ENCODE results near the gene MAP7. TPM values are rescaled to one million over a fixed set of nuclear protein-coding genes. Genes with fewer than 3 reads are reported as not detected.

MAP7 gene
- total and polyA plus RNA-seq, 10 donors, result 0.67 to 4.9 (median 3.0) TPM

DNA sequence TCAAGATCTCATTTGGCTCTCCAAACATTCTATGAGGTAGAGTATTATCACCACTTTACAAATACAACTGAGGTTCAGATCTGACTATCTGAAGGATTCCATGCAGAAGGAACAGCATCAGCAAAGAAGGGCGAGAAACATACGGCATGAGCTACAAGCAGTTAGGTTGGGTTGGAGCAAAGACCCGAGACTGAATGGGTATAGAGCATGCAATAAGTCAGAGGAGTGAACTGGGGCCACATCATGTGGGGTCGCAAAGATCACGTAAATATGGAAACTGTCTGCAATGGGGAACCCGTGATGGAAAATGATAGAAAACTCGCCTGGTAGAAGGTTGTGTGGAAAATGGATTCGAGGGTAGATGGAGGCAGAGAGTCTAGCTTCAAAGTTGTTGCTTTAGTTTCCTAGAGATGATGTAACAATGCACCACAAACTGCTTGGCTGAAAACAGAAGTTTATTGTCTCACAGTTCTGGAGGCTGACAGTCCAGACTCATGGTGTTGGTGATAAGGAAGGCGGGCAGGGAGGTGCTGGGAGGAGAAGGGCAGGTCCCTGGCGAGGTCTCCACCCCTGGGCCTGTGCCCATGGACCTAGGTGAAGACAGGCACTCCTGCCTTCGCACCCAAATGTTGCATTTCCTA, 216.3 kb downstream of the MAP7 start:
- intact Hi-C loops (cut with DNase I; ENCODE audit: low total_unique reads), result no loop called here
- 77 to 91% (median 84%) methylated on average over 11 of the region's 11 CpGs for WGBS, 5 donors

DNA sequence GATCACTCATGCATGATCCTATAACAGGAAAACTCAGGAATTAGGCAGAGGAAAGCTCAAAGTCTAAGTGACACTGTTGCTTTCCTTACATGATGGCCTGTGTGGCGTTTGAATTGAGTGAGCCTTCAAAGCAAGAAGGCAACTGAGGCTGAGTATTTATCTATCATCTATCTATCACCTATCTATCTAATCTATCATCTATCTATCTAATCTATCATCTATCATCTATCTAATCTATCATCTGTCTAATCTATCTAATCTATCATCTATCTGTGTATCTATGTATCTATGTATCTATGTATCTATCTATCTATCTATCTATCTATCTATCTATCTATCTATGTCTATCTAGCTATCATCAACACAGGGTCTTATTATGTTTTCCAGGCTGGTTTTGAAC, 218.8 kb downstream of the MAP7 start:
- no peak for DNase-seq
- H3K27me3 ChIP-seq (replicated peaks in 1 of 7), result peaks cover 0 to 3% (median 0%) of the 10 kb centered on the region in 7 donors
- TF ChIP-seq, protein P1, sequence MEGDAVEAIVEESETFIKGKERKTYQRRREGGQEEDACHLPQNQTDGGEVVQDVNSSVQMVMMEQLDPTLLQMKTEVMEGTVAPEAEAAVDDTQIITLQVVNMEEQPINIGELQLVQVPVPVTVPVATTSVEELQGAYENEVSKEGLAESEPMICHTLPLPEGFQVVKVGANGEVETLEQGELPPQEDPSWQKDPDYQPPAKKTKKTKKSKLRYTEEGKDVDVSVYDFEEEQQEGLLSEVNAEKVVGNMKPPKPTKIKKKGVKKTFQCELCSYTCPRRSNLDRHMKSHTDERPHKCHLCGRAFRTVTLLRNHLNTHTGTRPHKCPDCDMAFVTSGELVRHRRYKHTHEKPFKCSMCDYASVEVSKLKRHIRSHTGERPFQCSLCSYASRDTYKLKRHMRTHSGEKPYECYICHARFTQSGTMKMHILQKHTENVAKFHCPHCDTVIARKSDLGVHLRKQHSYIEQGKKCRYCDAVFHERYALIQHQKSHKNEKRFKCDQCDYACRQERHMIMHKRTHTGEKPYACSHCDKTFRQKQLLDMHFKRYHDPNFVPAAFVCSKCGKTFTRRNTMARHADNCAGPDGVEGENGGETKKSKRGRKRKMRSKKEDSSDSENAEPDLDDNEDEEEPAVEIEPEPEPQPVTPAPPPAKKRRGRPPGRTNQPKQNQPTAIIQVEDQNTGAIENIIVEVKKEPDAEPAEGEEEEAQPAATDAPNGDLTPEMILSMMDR (IDR thresholded peaks at IDR 0.05 in 8 of 11, conservative IDR thresholded peaks at IDR 0.05 in 3 of 11), result no peak
- no peak for TF ChIP-seq POLR2A (IDR thresholded peaks at IDR 0.05)
- no peak for TF ChIP-seq POLR2AphosphoS5 (IDR thresholded peaks at IDR 0.05)
- H3K36me3 ChIP-seq, result no peaks in the 10 kb centered on the region
- H3K27ac ChIP-seq, result no peak overlapping the region
- 63 to 96% (median 88%) methylated on average over 1 of the region's 1 CpG for WGBS, 5 donors
- no peaks in the 10 kb centered on the region for H3K4me1 ChIP-seq
- no peaks in the 10 kb centered on the region for H3K9me3 ChIP-seq
- H3K4me3 ChIP-seq, result no peak overlapping the region
- intact Hi-C loops (cut with DNase I; ENCODE audit: low total_unique reads), result no loop called here

More for the DNA sequence above, 216.3 kb downstream of the MAP7 start:
- Histone ChIP-seq H3K27ac (no peak overlapping the region), H3K4me3 (no peak overlapping the region), H3K36me3 (no peaks in the 10 kb centered on the region), H3K9me3 (no peaks in the 10 kb centered on the region), H3K4me1 (no peaks in the 10 kb centered on the region), H3K27me3 (replicated peaks in 1 of 7) (peaks cover 0 to 3% (median 0%) of the 10 kb centered on the region in 7 donors)
- TF ChIP-seq, protein P1 (IDR thresholded peaks at IDR 0.05 in 8 of 11, conservative IDR thresholded peaks at IDR 0.05 in 3 of 11), result no peak
- no peak for TF ChIP-seq POLR2A (IDR thresholded peaks at IDR 0.05)
- no peak for TF ChIP-seq POLR2AphosphoS5 (IDR thresholded peaks at IDR 0.05)
- no peak for DNase-seq

DNA sequence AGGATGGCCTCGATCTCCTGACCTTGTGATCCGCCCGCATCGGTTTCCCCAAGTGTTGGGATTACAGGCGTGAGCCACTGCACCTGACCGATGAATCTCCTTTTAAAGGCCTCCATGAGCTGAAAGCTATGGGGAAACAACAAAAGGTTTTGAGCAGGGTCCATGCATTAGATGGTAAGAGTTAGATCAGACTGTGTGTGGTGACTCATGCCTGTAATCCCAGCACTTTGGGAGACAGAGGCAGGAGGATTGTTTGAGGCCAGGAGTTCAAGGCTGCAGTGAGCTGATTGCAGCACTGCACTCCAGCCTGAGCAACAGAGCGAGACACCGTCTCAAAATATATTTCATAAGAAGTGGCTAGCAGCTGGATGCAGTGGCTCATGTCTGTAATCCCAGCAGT, 219.6 kb downstream of the MAP7 start:
- no peak for TF ChIP-seq POLR2A (IDR thresholded peaks at IDR 0.05)
- TF ChIP-seq, protein P1 (IDR thresholded peaks at IDR 0.05 in 8 of 11, conservative IDR thresholded peaks at IDR 0.05 in 3 of 11), result no peak
- no peak for TF ChIP-seq POLR2AphosphoS5 (IDR thresholded peaks at IDR 0.05)
- no peak for DNase-seq
- intact Hi-C loops (cut with DNase I; ENCODE audit: low total_unique reads), result no loop called here
- 88 to 97% (median 94%) methylated on average over 8 of the region's 8 CpGs for WGBS, 5 donors
- no peak overlapping the region for H3K27ac ChIP-seq
- H3K4me3 ChIP-seq, result no peak overlapping the region
- no peaks in the 10 kb centered on the region for H3K4me1 ChIP-seq
- H3K27me3 ChIP-seq (replicated peaks in 1 of 7), result peaks cover 0 to 3% (median 0%) of the 10 kb centered on the region in 7 donors
- no peaks in the 10 kb centered on the region for H3K9me3 ChIP-seq
- H3K36me3 ChIP-seq, result no peaks in the 10 kb centered on the region

DNA sequence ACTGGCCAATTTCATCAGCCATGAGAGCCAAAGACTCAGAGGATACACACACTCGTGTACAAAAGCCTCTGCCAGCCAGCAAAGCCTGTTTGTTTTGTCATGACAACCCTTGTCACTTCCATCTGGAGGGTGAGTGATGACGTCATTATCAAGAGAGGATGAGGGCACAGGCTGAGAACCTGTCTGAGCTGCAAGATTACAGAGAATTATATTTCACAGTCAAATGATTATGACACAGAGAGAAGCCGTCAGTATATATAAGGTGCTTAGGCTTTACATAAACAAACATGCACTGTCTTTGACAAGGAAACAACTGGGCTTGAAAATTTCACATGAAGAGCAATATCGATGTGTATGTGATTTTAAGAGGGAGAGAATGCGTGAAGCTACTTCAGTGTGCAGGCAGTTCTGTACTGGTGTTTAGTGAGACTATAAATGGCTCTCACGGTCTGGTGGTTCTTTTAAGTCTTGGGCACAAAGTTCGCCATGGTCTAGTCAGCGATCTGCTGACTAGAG, 224.1 kb downstream of the MAP7 start:
- no peaks in the 10 kb centered on the region for H3K27me3 ChIP-seq (replicated peaks in 1 of 7)
- H3K36me3 ChIP-seq, result no peaks in the 10 kb centered on the region
- H3K27ac ChIP-seq, result no peak overlapping the region
- no peak overlapping the region for H3K4me3 ChIP-seq
- H3K9me3 ChIP-seq, result no peaks in the 10 kb centered on the region
- WGBS, 5 donors, result 69 to 83% (median 82%) methylated on average over 8 of the region's 8 CpGs
- no peaks in the 10 kb centered on the region for H3K4me1 ChIP-seq
- DNase-seq, result no peak
- intact Hi-C loops (cut with DNase I; ENCODE audit: low total_unique reads), result no loop called here
- no peak for TF ChIP-seq POLR2AphosphoS5 (IDR thresholded peaks at IDR 0.05)
- TF ChIP-seq, protein P1 (IDR thresholded peaks at IDR 0.05 in 8 of 11, conservative IDR thresholded peaks at IDR 0.05 in 3 of 11), result no peak
- no peak for TF ChIP-seq POLR2A (IDR thresholded peaks at IDR 0.05)
